ENCODE data around the gene SAPCD2. TPM values are rescaled to one million over a fixed set of nuclear protein-coding genes. Genes with fewer than 3 reads are reported as not detected.

Gene SAPCD2
- total RNA-seq, 1 experiment from 2014 or later, result 29.8 TPM

- H3K9me3 ChIP-seq (ENCODE audit: control insufficient read depth, low read depth, low read length), result no peaks in the 10 kb centered on the region
- TF ChIP-seq CTCF (conservative IDR thresholded peaks at IDR 0.05), result no peak
- Mint-ChIP-seq H3K4me3 (no peak overlapping the region), H3K9me3 (no peaks in the 10 kb centered on the region), H3K27ac (no peak overlapping the region), H3K36me3 (ENCODE audit: insufficient read depth in 1 of 3, low read depth in 3 of 3) (peaks cover 0 to 3% (median 0%) of the 10 kb centered on the region in 3 experiments; a peak in 1 of 7 replicates), H3K4me1 (peaks cover 0 to 4% of the 10 kb centered on the region in 2 experiments; a peak in 2 of 4 replicates), H3K27me3 (ENCODE audit: low read depth) (peaks cover 30% of the 10 kb centered on the region)
- no peak overlapping the region for H3T11ph ChIP-seq (ENCODE audit: low read length)
- H3K56ac ChIP-seq (ENCODE audit: insufficient read length, low read depth, low read length), result no peak overlapping the region
- H3K27me3 ChIP-seq (ENCODE audit: insufficient read depth, low read length), result no peaks in the 10 kb centered on the region
- H3K23ac ChIP-seq (ENCODE audit: insufficient read length, low read depth, low read length), result no peak overlapping the region
- no peak overlapping the region for H3K4me2 ChIP-seq (ENCODE audit: insufficient read depth, insufficient read length, low read length)
- no peak overlapping the region for H3K4ac ChIP-seq (ENCODE audit: low read depth, low read length)
- no peak overlapping the region for H2BK20ac ChIP-seq (ENCODE audit: low read depth, low read length, poor library complexity, severe bottlenecking)
- H4K8ac ChIP-seq (replicated peaks; ENCODE audit: insufficient read length, low read depth, low read length), result no peak overlapping the region
- H3K79me2 ChIP-seq (ENCODE audit: insufficient read depth, low read length), result no peaks in the 10 kb centered on the region
- no peak overlapping the region for H2BK12ac ChIP-seq (ENCODE audit: insufficient read length, low read depth, low read length)
- DNase-seq, result no peak
- peaks cover 3% of the 10 kb centered on the region for H3K23me2 ChIP-seq (ENCODE audit: insufficient read length, low read depth, low read length, poor library complexity, severe bottlenecking)
- H3K79me1 ChIP-seq (ENCODE audit: insufficient read depth, low read depth, low read length, poor library complexity, severe bottlenecking), result no peaks in the 10 kb centered on the region
- no peak overlapping the region for H3K14ac ChIP-seq (ENCODE audit: insufficient read depth, low read length)
- H4K91ac ChIP-seq (ENCODE audit: insufficient read length, low read depth, low read length), result no peak overlapping the region
- no peak overlapping the region for H2AK5ac ChIP-seq (ENCODE audit: insufficient read length, low read length)
- no peak overlapping the region for H2BK120ac ChIP-seq (ENCODE audit: low read depth, low read length, poor library complexity, severe bottlenecking)
- no peak overlapping the region for H2BK15ac ChIP-seq (ENCODE audit: low read depth, low read length)
- no peak overlapping the region for H2AFZ ChIP-seq (ENCODE audit: low read length)
- no peak overlapping the region for H2BK5ac ChIP-seq (ENCODE audit: insufficient read length, low read length)
- no peaks in the 10 kb centered on the region for H3K4me1 ChIP-seq (ENCODE audit: insufficient read depth, low read length)
- peaks cover 2% of the 10 kb centered on the region for H4K20me1 ChIP-seq (ENCODE audit: control insufficient read depth, insufficient read depth, insufficient read length)
- H3K27ac ChIP-seq (ENCODE audit: insufficient read length, low read depth, low read length), result no peak overlapping the region
- H4K5ac ChIP-seq (ENCODE audit: insufficient read length, low read depth, low read length), result no peak overlapping the region
- H3K9ac ChIP-seq (ENCODE audit: extremely low read depth, insufficient read length, low read length), result no peak overlapping the region
- WGBS (ENCODE audit: extremely low coverage, insufficient read length, low lambda C conversion rate), result no CpG with 5 or more reads among the region's 10 CpGs
- no peak overlapping the region for H3K18ac ChIP-seq (ENCODE audit: insufficient read length, low read depth, low read length)
Measured at GRCh38 chr9:137032858-137033257, 37.5 kb downstream of the SAPCD2 start.

Data from H9 (cell line).